AG20443 (cell line): Measurements from ENCODE around the gene COL6A1.
A peak's percentile ranks its signal among the peaks of the same experiment; 100 is the strongest.

ENCODE experiments used
- DNase-seq: peaks from one replicate; pipeline ENCODE4 v3.0.0; 2012; ENCODE audit warnings: low spot score, mixed read lengths

COL6A1 gene

GRCh38 chr21:45982092-45982757 lies 655 bp downstream of the COL6A1 start:
- DNase-seq = no peak

GRCh38 chr21:45982758-45983648 lies 1.4 kb downstream of the COL6A1 start:
- no peak for DNase-seq

- no peak for DNase-seq
Measured at GRCh38 chr21:45983649-45983965, 2.0 kb downstream of the COL6A1 start.

- DNase-seq = peak; percentile 75
Measured at GRCh38 chr21:45983981-45984551, 2.5 kb downstream of the COL6A1 start.

GRCh38 chr21:45984584-45985095 lies 3.1 kb downstream of the COL6A1 start:
- no peak for DNase-seq

- DNase-seq = no peak
Measured at GRCh38 chr21:45985471-45986315, 4.1 kb downstream of the COL6A1 start.

- DNase-seq = no peak
Measured at GRCh38 chr21:45986316-45987051, 4.9 kb downstream of the COL6A1 start.

- no peak for DNase-seq
Measured at GRCh38 chr21:45987121-45987711, 5.6 kb downstream of the COL6A1 start.

GRCh38 chr21:45988366-45989347 lies 7.1 kb downstream of the COL6A1 start:
- DNase-seq = no peak

- DNase-seq = no peak
Measured at GRCh38 chr21:45989355-45990048, 7.9 kb downstream of the COL6A1 start.

GRCh38 chr21:45990049-45990711 lies 8.6 kb downstream of the COL6A1 start:
- no peak for DNase-seq

GRCh38 chr21:45990741-45991605 lies 9.4 kb downstream of the COL6A1 start:
- no peak for DNase-seq

- no peak for DNase-seq
Measured at GRCh38 chr21:45991606-45992300, 10.2 kb downstream of the COL6A1 start.

- DNase-seq = no peak
Measured at GRCh38 chr21:45992301-45993209, 11.0 kb downstream of the COL6A1 start.

GRCh38 chr21:45993210-45994085 lies 11.9 kb downstream of the COL6A1 start:
- no peak for DNase-seq
